ENCODE results near the gene IL1F10.

DNA sequence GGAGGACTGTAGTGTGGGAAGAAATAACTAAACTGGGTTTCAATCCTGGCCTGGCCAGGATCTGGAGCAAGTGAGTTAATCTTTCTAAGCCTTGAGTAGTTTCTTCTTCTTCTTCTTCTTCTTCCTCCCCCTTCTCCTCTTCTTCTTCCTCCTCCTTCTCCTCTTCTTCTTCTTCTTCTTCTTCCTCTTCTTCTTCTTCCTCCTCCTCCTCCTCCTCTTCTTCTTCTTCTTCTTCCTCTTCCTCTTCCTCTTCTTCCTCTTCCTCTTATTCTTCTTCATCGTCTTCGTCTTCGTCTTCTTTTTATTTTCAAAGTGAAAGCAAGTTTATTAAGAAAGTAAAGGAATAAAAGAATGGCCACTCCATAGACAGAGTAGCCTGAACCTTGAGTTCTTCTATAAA is 53.1 kb downstream of the IL1F10 start:
- TF ChIP-seq TCF7L2 (IDR thresholded peaks at IDR 0.05; ENCODE audit: borderline replicate concordance, low read depth, low read length) (no peak), YY1 (tag by site-specific recombination; IDR thresholded peaks at IDR 0.05) (no peak), ZNF768 (tag by site-specific recombination; IDR thresholded peaks at IDR 0.05) (no peak), ZBTB17 (tag by site-specific recombination; IDR thresholded peaks at IDR 0.05) (no peak), ZNF157 (tag by site-specific recombination; IDR thresholded peaks at IDR 0.05) (no peak), HOXA7 (CRISPR knock-in tag; IDR thresholded peaks at IDR 0.05; ENCODE audit: borderline replicate concordance) (no peak), GFI1B (tag by site-specific recombination; IDR thresholded peaks at IDR 0.05) (no peak)
- TF ChIP-seq, protein P1, sequence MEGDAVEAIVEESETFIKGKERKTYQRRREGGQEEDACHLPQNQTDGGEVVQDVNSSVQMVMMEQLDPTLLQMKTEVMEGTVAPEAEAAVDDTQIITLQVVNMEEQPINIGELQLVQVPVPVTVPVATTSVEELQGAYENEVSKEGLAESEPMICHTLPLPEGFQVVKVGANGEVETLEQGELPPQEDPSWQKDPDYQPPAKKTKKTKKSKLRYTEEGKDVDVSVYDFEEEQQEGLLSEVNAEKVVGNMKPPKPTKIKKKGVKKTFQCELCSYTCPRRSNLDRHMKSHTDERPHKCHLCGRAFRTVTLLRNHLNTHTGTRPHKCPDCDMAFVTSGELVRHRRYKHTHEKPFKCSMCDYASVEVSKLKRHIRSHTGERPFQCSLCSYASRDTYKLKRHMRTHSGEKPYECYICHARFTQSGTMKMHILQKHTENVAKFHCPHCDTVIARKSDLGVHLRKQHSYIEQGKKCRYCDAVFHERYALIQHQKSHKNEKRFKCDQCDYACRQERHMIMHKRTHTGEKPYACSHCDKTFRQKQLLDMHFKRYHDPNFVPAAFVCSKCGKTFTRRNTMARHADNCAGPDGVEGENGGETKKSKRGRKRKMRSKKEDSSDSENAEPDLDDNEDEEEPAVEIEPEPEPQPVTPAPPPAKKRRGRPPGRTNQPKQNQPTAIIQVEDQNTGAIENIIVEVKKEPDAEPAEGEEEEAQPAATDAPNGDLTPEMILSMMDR (tag by site-specific recombination; IDR thresholded peaks at IDR 0.05), result no peak
